Measurements from ENCODE around the gene ZNF773.
"Not testable (repeated sequence)": the region's sequence is repeated elsewhere in the genome, so short reads cannot be mapped to it uniquely, and the experiment has no call there.

The ZNF773 gene

GRCh38 chr19:57499680-57500395, at the start of gene ZNF773:
Gene ZNF773, plus strand, starts transcription at chr19:57499938. Its CDS starts 143 bp downstream, at chr19:57500081.
- DNase-seq = peak; percentile 96

GRCh38 chr19:57452307-57452706, 47.4 kb upstream of the ZNF773 start:
- DNase-seq = no peak

DNA sequence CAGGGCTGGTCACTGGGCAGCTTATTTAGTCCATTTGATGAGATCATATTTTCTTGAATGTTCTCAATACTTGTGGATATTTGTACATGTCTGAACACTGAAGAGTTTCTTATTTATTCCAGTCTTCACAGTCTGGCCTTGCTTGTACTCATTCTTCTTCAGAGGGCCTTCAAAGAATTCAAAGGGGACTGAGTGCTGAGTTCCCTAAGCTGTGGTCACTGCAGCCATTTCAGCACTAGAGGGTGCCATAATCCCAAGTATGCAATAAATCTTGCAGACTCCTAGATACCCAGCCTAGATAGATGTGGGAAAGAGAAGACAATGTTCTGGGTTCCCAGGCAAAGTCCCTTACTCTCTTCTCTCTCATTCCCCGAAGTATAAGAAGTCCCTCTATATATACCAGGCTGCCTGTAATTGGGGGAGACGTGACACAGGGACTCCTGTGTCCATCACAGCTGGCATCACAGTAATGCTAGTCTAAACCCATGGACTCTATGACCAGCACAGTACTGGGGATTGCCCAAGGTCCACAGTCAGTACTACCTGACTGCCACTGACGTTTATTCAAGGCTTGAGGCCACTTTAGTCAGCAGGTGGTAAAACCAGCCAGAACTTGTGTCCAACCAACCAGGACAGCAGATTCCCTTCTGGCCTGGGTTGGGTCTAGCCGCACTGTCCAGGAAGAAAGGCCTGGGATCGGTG, 33.9 kb upstream of the ZNF773 start:
- DNase-seq = no peak

- no peak for DNase-seq
These were observed 33.2 kb upstream of the ZNF773 start for GRCh38 chr19:57466489-57466888.

DNA sequence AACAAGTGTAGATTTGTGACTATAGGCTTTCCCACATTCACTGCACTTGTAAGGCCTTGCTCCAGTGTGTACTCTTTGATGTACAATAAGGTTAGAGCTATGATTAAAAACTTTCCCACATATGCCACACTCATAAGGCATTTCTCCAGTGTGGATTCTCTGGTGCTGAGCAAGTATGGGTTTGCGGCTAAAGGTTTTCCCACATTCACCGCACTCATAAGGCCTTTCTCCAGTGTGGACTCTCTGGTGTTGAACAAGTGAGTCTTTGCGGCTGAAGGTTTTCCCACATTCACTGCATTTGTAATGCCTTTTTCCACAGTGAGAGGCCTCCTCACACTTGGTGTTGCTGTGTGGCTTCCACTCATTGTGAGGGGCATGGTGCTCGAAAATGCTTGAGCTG, 26.1 kb upstream of the ZNF773 start:
- DNase-seq = no peak

DNA sequence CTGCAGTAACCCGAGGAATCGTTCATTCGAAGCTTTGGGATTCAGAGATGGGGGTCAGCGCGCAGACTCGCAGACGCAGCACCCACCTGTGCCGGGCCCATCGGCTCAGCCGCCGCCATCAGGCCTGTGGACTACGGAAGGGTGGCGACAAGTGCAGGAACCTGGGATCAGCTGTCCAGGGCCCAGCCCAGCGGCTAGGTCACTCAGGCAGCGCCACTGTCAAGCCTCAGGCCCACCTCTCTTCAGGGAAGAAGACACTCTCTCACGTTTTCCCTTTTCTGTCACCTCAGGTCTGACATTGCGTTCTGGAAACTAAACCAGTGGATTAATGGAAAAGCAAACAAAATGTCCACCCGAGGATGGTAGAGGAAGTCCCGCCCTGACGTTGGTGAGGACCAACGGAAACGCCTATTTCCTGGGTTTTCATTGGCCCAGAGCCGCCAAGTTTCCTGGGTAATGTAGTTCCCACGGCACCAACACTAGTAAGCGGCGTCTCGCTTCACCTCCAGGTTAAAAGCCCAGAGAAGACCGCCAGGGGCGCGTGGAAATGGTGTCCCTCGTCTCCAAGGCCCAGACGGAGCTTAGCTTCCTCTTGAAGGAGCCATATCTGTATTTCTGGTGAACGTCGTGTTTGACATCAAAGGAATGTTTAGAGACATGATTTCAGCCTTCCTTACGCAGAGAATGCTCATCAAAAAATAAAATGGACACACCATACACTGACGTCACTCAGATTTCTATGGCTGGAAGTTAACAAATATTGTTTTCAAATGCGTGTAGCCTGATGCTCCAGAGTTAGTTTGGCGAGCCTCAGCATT, 22.3 kb upstream of the ZNF773 start, which contains the start of gene ZNF772:
ZNF772 (minus strand) TSS at position 376 of the 818 bp plus-strand sequence; CDS start at position 119, 257 bp downstream.
- DNase-seq = peak; percentile 79 to 91

DNA sequence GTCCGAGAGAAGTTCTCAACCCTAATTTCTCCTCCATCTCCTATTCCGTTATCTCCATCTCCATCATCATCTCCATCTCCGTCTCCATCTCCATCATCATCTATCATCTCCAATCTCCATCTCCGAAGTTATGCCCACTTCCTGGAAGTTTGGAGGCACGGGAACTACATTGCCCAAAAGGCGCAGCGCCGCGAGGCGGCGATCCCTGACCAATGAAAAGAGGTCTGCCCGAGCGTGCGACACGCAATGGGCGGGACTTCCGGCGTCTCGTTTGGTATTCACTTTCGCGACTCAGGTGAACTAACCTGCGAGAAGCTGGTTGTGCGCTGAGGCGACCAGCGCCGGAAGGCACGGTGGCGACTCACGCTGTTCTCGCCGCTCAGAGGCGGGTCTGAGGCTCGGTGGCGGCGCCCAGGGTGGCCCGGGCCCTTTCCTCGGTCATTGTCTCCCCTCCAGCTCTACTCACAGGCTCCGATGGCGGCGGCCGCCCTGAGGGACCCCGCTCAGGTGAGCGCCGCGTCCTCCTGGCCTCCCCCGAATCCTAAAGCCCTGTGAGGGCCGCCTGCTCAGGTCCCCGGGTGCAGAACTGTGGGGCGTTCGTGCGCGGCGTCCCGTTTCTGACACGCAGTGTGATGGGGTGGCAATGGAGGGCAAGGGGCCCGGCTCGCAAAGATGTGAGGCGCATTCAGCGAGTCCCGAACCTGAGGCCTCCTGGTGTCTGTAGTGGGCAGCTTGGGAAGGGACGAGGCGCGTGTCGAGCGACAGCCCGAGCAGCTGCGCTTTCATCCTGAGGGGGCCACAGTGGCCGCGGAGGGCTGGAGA, 12.1 kb upstream of the ZNF773 start, which contains the start of gene ZNF419:
ZNF419 (plus strand) TSS at position 274 of the 822 bp plus-strand sequence; CDS start at position 475, 201 bp downstream.
- peak; percentile 94 for DNase-seq

DNA sequence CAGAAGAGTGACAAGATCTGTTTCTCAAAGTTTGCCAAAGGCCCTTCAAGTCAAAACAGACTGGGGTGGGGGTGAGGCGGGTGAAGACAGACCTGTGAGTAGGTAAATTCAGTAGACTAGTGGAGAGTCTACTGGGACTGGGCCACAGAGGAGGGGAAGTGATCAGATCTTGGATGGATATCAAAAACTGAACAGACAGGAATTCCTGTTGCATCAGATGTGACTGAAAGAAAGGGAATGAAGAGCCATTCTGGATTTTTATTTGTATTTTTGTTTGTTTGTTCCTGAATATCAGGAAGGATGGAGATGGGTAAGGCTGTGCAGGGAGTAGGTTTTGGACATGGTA, 11.5 kb upstream of the ZNF773 start:
- not testable (repeated sequence) for DNase-seq

DNA sequence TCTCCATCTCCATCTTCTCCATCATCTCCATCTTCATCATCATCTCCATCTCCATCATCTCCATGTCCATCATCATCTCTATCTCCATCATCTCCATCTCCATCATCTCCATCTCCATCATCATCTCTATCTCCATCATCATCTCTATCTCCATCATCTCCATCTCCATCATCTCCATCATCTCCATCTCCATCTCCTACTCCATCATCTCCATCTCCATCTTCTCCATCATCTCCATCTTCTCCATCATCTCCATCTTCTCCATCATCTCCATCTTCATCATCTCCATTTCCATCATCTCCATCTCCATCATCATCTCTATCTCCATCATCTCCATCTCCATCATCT, 432 bp upstream of the ZNF773 start:
- DNase-seq = not testable (repeated sequence)

DNA sequence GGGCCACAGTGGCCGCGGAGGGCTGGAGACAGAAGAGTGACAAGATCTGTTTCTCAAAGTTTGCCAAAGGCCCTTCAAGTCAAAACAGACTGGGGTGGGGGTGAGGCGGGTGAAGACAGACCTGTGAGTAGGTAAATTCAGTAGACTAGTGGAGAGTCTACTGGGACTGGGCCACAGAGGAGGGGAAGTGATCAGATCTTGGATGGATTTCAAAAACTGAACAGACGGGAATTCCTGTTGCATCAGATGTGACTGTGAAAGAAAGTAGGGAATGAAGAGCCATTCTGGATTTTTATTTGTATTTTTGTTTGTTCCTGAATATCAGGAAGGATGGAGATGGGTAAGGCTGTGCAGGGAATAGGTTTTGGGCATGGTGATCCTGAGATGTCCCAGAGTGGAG, 662 bp downstream of the ZNF773 start:
- not testable (repeated sequence) for DNase-seq

GRCh38 chr19:57506163-57506562, 6.4 kb downstream of the ZNF773 start:
- DNase-seq = no peak

DNA sequence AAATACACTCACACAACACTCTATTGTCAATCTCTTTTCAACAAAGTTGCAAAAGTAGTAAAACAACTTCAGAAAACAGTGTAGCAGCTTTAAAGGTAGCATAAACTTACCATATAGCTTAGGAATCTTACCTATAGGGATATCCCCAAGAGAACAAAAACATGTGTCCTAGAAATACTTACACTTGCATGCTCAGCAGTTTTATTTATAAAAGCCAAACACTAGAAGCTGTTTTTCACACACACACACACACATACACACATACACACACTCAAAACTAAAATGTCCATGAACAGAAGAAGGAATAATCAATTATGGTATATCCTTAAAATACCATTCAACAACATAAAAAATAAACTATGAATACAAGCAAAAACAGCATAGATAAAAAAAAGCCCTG, 11.7 kb downstream of the ZNF773 start:
- no peak for DNase-seq

- peak in 1 of 2 donors; percentile 2 for DNase-seq
These were observed 13.1 kb downstream of the ZNF773 start for GRCh38 chr19:57512845-57513244.

GRCh38 chr19:57515255-57515654, 15.5 kb downstream of the ZNF773 start:
- no peak for DNase-seq

- not testable (repeated sequence) for DNase-seq
These were observed 18.3 kb downstream of the ZNF773 start for GRCh38 chr19:57518021-57518420.

DNA sequence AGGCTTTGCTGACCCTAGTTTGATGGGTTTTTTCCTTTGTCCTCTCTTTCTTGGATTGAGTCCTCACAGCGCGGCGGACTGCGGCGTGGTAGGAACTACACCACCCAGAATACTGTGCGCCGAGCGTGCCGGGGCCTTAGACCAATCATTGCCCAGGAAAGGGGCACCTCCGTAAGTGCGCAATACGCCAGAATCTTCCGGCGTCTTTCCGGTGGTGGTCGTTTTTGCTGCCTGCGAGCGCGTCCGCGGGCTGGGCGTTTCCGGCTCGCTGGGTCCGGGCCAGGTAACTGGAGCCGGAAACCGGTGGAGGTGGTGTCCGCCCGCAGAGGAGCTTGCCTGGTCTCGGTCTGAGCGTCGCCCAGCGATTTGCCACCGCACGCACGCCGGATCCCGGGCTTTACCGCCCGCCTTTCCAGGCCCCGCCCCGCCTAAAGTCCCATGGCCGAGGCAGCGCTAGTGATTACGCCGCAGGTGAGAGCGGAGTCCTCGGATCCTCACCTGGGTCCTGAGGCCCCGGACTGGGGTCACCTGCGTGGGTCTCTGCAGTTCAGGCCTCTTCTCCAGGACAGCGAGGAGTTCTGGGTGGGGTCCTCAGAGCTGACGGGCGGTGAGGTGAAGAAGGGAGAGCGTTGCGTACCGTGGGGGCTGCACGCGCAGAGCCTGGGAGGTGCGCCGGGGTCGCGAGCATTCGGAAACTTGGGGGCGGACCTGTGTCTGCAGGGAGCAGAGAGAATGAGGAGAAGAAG, 27.6 kb downstream of the ZNF773 start, which contains the start of gene ZNF549:
ZNF549 (plus strand) TSS at position 221 of the 746 bp plus-strand sequence; CDS start at position 439, 218 bp downstream.
- DNase-seq = peak; percentile 86 to 89

DNA sequence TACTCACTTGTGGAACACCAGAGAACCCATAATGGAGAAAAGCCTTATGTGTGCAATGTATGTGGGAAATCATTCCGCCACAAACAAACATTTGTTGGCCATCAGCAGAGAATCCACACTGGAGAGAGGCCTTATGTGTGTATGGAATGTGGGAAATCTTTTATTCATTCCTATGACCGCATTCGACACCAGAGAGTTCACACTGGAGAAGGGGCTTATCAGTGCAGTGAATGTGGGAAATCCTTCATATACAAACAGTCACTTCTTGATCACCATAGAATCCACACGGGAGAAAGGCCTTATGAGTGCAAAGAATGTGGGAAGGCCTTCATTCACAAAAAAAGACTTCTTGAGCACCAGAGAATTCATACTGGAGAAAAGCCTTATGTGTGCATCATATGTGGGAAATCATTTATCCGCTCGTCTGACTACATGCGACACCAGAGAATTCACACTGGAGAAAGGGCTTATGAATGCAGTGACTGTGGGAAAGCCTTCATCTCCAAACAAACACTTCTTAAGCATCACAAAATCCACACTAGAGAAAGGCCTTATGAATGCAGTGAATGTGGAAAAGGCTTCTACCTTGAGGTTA, 38.3 kb downstream of the ZNF773 start:
- DNase-seq = no peak

- DNase-seq = no peak
These were observed 46.8 kb downstream of the ZNF773 start for GRCh38 chr19:57546513-57546912.

- DNase-seq = no peak
These were observed 52.7 kb downstream of the ZNF773 start for GRCh38 chr19:57552432-57552831.

GRCh38 chr19:57557659-57558058, 57.9 kb downstream of the ZNF773 start:
- DNase-seq = no peak

Data from stimulated activated CD4-positive, alpha-beta T cell treated with anti-CD3 and anti-CD28 coated beads, Interleukin-2, amount 100 ng/mL, for 24 hours (primary cell).